CD4-positive, alpha-beta T cell treated with Interleukin-17A for 4 hours (primary cell): Measurements from ENCODE around the gene RFTN1.

Experiments
- DNase-seq: peaks from one replicate; pipeline ENCODE4 v3.0.0-alpha.2; 2020; ENCODE audit warnings: mixed read lengths

The RFTN1 gene

GRCh38 chr3:16484984-16485383 is 28.5 kb downstream of the RFTN1 start:
- DNase-seq, result no peak

DNA sequence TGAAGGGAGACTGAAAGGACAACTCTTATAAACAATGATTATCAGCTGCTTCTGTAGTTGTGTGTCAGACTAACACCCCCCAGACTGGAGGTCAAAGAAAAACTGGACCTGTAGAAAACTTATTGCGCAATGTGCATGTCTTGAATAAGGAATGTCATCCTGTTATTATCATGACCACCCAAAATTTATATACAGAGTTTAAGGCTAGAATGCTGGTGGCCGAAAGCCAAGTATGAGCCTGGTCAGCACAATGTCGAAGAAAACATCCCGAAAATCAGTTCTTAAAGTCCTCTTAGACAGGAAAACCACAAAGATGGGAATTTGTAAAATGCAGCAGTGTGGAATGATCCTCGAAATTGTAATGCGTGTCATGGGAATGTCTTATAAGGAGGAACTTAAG is 29.3 kb downstream of the RFTN1 start:
- no peak for DNase-seq

DNA sequence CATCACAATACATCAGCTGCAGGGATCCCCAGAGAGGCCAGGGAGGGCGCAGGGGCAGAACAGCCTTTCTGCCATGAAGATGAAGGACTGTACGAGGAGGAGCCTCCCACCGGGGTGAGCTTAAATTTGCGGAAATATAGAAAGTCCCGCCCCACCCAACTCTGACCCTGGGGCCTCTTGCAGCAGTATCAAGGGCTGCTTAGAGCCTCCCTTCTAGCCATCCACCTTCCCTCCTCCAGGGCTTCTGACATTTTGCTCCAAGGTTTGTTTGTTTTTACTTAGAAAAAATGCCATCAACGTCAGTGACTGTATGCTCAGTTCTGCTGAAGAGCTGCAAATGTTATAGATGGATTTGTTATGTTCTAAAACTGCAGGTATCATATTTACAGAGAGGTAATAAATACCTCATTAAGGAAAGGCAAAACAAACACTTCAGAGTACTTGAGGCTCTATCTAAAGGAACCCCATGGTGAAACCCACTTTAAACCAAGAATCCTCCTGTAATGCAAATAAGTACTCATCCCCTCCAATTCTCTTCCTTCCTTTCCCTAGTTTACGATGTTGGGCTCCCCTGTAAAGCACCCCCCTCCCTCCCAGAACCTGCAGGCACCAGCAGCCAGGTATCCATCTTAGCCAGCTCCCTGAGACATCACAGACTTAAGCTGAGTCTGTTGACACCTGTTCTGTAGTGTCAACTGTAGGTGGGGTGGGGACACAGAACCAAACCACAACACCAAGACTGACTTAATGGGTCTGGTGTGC is 30.5 kb downstream of the RFTN1 start:
- DNase-seq, result peak; percentile 55

DNA sequence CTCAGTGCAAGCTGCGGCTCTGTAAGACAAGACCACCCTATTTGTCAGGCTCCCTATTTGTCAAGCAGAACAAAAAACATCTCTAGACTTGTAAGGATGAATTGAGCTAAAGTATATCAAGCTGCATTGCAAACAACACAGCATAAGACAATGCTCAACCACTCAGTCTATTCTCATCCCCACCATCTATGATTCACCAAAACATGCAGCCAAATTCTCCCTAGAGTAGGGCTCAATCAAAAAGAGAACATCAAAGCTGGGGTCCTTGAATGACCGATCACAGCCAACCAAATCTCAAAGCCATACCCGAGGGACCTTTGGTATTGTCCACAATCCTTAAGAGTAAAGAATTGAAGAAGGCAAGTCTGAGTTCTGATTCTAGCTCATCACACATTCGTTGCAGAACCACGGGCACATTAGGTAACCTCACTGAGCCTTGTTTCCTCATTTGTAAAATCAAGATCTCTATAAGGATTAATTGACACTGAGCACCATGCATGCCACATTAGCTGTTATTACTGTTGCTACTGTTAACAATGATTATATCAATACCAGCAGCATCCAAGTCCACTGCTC is 31.2 kb downstream of the RFTN1 start:
- DNase-seq, result no peak

GRCh38 chr3:16481546-16481897 is 32.0 kb downstream of the RFTN1 start:
- DNase-seq, result no peak

DNA sequence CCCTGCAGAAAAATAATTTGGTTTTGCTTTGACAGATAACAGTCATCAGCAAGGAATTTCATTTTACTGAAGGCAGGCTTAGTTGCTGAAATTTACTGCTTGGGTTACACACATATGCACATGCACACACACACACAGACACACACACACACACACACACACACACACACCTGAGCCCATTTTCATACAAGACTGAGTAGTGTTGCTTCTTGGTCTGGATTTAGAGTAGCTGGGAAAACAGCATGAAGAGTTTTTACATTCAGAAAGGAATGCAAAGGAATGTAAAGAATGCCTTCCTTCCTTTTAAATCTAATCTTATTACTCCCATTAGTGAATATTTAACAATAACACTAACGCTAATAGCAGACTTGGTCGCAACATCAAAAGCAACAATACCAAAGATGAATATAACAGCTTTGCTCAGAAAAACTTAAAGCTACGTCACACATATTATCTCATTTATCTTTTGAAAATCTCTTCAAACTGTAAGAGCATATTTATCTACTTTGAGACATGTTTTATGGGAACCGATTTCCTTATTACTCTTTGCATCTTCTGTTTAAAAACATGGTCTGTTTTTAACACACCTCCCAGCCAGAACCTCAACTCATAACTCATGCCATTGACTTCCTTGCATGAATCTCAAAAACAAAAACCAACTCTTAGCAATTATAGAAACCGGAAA is 32.5 kb downstream of the RFTN1 start:
- peak; percentile 19 for DNase-seq

DNA sequence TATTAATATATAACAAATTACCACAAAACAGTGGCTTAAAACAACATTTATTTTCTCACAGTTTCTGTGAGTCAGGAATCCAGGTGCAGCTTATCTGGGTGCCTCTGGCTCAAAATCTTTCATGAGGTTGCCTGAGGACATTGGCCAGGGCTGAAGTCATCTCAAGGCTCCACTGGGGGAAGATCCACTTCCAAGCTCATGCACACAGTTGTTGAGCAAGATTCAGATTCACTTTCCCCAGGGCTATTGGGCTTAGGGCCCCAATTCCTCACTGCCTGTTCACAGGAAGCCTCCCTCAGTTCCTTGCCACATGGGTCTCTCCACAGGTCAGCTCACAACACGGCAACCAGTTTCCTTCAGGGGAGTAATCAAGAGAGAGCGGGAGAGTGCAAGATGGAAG is 35.0 kb downstream of the RFTN1 start:
- DNase-seq, result no peak

GRCh38 chr3:16477521-16477920 is 36.0 kb downstream of the RFTN1 start:
- DNase-seq, result no peak

- DNase-seq, result no peak
Observed at GRCh38 chr3:16477056-16477455, 36.4 kb downstream of the RFTN1 start.

- no peak for DNase-seq
Observed at GRCh38 chr3:16476636-16477035, 36.9 kb downstream of the RFTN1 start.

DNA sequence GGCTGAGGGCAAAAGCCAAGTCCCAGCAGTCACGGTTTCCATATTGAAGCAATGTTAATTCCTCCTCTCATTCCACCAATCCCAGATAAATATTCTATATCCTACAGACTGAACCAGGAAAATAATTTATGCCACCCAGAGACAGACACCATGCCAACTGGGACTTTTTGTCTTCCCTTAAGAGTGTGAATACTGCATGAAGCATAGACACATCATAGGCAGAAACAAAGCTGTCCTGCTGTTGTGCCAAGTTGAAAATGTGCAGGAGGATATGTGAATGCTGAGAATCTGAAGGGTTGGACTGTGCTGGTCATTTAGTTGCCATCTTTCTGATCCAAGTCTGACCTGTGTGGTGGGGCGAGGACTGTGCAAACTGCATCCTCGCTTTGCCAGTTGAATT is 37.7 kb downstream of the RFTN1 start:
- no peak for DNase-seq

- no peak for DNase-seq
Observed at GRCh38 chr3:16474920-16475319, 38.6 kb downstream of the RFTN1 start.

- DNase-seq, result no peak
Observed at GRCh38 chr3:16474216-16474615, 39.3 kb downstream of the RFTN1 start.

DNA sequence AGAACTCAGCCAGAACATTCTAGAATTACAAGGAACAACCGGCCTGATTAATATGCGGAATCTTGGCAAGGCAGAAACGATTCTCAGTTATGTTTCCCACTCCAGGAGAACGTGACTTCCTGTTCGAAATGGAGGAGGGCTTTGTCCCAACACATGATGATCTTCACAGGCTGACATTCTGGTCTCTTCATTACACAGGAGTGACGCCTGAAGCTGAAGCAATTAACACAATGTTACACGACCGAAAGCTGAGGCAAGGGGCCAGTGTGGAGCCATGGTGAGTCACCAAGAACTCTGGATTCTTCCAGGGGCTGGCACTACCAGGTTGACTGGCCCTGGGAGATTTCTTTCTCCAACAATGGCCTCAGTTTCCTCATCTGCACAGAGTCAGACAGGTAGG is 40.9 kb downstream of the RFTN1 start:
- DNase-seq, result no peak

DNA sequence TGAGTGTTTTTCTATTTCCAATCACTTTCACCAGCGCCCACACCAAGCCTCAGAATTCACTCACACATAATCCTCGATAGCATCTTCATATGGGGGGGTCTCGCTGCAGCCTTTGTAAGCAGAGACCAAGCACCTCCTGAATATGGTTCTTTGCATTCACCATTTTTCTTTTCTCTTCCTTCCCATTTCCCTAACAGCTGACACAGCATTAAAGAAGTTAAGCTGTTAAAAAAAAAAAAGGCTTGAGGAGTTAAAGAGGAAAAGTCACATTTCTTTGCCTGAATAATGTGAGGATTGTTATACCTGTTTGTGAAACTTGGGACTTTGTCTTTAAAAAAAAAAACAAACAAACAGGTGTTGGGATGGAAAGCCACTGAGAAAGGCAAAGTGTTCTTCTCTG is 41.6 kb downstream of the RFTN1 start:
- DNase-seq, result no peak

- DNase-seq, result no peak
Observed at GRCh38 chr3:16470590-16470989, 42.9 kb downstream of the RFTN1 start.

GRCh38 chr3:16468336-16469098 is 45.0 kb downstream of the RFTN1 start:
- DNase-seq, result peak; percentile 40

- no peak for DNase-seq
Observed at GRCh38 chr3:16468002-16468335, 45.5 kb downstream of the RFTN1 start.

- DNase-seq, result peak; percentile 18
Observed at GRCh38 chr3:16467393-16467792, 46.1 kb downstream of the RFTN1 start.

DNA sequence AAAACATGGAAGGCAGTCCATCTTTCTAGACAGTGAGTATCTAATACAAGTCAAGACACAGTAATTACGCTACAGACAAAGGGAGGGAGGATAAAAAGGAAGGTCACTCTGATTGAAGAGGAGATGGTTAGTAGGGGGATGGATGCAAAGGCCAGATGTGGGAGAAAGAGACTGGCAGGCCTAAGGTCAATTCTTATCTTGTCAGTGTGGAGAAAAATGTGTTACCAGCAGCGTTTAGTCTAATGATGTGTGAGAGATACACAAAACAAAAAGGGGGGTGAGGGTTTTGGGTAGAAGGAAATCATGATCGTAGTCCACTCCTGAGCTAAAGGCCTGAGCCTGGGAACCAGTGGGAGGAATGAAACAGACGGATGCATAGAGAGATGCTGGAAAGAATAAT is 46.7 kb downstream of the RFTN1 start:
- DNase-seq, result no peak

DNA sequence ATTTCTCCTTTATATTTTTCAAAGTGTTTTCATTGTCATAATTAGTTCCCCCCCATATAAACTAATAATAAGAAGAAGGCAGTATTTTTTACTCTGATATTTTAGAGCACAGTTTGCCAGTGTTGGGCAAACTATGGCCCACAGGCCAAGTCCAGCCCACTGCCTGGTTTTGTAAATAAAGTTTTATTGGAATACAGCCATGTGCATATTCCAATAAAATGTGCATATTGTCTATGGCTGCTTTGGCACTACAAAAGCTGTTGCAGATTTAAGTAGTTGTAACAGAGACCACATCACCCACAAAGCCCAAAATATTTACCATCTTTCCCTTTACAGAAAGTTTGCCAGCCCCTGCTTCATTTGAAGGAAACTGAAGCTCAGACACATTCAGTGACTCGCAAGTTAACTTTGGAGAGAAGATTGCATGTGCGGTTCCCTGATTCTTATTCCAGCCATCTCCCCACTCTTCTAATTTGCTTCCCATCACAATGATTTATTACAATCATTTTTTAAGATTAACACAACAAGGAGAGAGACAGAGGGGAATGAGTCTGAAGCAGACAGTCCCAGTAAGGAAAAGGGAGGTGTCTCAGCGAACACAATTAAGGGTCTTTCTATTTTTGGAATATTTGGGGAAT is 48.9 kb downstream of the RFTN1 start:
- no peak for DNase-seq

- DNase-seq, result no peak
Observed at GRCh38 chr3:16463914-16464313, 49.6 kb downstream of the RFTN1 start.

DNA sequence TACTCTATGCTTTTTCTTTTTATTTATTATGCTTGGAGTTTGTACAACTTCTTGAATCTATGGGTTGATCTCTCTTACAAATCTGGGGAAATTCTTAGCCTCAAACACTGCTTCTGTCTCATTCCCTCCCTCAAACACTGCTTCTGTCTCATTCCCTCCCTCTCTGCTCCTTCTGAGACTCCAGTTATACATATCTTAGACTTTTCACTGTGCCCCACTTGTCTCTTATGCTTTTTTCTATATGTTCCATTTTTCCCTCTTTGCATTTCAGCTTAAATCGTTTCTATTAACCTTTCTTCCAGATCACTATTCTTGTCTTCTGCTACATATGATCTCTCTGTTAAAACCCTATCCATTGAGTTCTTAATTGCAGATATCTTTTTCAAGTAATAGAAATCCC is 50.4 kb downstream of the RFTN1 start:
- DNase-seq, result no peak
